Kidney glomerular epithelial cell (primary cell): ENCODE data around the gene ABCC6.
"Not testable (repeated sequence)": the region's sequence is repeated elsewhere in the genome, so short reads cannot be mapped to it uniquely, and the experiment has no call there.

Source experiments
- DNase-seq: peaks from one replicate; lab custom pipeline; 2025; lab: John Stamatoyannopoulos, UW

Gene ABCC6

DNA sequence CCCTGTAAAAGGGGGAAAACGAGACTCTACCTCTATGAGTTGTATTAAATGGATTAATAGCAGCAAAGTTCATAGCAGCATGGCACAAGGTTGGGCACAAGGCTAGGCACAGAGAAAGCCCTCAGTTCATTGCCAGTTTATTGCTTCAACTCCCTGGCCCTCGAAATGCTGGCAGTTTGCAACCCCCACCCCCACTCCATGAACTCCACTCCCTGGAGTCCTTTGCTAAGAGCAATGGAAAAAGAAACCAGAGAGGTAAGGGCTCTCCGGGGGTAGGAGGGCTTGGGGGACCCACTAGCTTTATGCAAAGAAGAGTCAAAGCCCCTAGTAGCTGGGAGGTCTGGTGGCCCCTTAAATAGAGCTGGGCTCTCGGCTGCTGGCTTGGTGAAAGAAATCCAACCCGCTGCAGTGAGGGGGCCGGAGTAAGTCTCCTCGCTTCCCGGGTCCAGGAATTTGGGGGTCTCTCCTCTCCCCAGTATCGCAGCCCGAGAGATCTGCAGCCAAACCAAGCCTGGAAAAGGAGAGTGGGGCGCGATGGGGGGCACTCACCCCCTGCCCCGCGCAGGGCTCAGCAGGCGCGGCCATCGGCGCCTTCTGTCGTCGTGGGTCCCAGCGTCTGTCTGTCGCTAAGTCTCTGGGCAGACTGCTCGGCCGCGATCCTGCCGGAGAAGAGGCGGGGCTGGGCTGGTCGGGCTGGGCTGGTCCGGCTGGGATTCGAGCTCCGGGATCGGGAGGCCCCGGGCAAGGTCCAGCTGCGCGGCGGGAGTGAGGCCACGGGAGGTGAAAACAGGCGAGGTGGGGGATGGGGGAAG, at the start of gene ABCC6:
TSS of gene ABCC6 (minus strand) at position 645 of the 812 bp plus-strand sequence. CDS start at position 585, 60 bp downstream.
- not testable (repeated sequence) for DNase-seq

DNA sequence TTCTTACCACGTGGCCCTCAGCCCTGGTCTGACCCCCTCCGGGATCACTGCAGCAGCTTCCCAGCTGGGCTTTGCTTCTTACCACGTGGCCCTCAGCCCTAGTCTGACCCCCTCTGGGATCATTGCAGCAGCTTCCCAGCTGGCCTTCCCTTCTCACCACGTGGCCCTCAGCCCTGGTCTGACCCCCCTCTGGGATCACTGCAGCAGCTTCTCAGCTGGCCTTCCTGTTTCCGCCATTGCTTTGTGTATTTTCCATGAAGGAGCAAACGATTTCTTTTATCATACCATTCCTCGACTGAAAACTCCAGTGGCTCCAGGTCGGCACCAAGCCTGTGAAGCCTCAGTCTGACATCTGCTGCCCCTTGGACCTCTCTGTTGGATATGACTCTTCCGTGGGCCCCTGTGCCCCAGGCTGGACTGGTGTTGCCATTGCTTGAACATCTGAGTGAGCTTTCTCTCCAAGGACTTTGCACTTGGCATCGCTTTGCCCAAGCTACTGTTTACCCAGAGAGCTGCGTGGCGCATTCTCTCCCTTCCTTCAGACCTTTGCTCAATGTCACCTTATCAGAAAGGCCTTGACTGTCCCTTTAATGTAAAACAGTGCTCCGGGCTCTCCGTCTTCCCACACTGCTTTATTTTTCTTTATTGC, 49.4 kb upstream of the ABCC6 start:
- not testable (repeated sequence) for DNase-seq

DNA sequence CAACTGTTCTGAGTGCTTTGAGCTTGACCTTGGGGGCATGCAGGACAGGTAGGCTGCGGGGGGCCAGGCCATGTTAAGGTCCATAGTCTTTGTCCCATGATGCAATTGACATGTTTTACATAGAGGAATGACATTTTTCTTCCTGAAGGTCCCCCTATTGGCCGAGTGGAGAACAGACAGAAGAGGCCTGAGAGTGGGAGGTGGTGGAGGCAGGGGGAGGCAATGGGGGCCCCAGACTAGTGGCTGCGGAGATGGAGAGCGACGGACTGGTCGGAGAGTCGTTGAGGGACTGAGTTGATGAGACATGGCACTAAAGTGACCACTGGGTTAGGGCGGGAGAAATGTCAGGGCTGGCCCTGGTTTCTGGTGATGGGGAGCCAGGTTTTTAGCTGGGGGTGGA, 48.4 kb upstream of the ABCC6 start:
- DNase-seq, result not testable (repeated sequence)

- not testable (repeated sequence) for DNase-seq
Measured at GRCh38 chr16:16268185-16268808, 45.0 kb upstream of the ABCC6 start.

DNA sequence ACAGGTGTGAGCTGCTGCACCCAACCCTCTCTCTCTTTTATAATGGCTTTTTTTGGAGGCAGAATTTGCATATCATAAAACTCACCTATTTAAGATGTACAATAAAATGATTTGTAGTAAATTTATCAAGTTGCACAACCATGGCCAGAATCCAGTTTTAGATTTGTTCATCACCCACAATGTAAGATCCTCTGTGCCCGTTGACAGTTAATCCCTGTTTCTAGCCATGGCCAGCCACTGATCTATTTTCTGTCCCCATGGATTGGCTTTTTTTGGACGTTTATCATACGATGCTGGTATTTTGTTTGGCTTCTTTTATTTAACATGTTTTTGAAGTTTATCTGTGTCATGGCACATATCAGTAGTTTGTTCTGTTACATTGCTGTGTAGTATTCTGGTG, 44.4 kb upstream of the ABCC6 start:
- DNase-seq, result not testable (repeated sequence)

DNA sequence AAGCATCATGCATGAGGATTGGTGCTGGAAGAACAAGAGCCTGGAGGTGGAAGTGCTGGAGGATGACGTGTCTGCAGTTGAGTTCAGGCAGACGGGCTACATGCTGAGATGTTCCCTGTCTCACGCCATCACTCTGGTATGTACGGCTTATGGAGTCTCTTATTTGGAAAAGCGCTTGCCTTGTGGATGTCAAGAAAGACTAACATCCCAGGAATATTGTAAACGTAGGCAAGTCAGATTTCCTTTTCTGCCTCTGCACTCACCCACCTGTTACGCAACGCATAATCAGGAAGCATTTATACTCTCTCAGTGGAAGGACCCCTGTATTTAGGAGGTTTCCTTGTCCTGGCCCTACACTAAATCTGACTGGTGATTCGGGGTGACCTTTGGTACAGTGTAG, 41.8 kb upstream of the ABCC6 start:
- DNase-seq, result not testable (repeated sequence)

DNA sequence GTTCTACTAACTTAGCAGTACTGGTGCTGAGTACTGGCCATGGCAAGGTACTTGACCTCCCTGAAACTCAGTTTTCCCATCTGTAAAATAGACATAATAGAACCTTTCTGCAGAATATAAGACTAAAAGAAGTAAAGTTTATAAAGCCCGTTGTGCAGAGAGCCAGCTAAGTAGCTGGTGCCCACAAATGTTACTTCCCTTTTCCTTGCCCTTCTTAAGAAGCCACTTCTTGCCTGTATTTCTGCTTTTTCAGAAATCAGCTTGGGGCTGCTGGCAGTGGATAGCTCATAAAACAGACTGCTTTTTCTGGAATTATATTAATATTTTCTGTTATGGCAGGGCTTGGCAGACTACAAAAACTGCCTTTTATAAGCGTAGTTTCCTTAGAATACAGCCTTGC, 40.7 kb upstream of the ABCC6 start:
- not testable (repeated sequence) for DNase-seq

DNA sequence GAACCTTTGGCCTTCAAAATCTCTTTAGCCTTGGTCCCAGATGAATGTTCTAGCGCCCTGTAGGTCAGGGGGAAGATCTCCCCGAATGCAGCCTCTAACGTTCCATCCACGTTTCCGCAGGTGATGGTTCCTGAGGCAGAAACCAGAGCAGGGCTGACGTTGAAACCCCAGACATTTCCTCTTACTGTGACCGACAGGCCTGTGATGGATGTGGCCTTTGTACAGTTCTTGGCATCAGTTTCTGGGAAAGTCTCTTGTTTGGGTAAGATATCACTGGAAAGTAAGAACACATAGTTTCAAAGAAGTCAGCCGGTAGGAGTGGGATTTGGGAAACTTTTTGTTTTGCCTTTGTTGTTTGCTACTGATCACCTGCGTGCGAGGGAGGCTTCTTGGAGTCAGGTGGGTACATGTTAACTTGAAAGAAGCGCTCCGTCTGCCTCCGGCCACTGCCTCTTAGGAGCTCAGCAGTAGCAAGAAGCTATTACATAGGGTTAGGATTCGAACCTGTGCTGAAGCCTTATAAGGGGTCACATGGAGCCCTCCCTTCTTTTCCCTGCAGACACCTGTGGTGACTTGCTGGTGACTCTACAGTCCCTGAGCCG, 39.8 kb upstream of the ABCC6 start:
- DNase-seq, result not testable (repeated sequence)

GRCh38 chr16:16259971-16260370, 36.7 kb upstream of the ABCC6 start:
- not testable (repeated sequence) for DNase-seq

DNA sequence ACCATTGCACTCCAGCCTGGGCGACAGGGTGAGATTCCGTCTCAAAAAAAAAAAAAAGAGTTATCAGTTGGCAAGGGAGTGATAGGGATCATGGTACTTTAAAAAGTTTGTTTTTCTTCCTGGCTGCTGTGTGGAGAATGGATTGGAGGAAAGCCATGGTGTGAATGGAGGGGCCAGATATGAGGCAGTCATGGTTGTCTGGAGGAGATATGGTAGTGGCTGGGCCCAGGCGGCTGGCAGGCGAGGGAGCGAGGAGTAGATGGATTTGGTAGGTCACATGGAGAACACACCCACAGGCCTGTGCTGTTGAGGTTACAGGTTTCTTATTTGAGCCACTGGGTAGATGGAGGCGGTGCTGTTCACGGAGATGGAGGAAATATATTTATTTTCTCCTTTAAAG, 35.5 kb upstream of the ABCC6 start:
- DNase-seq, result not testable (repeated sequence)

- not testable (repeated sequence) for DNase-seq
Measured at GRCh38 chr16:16257301-16257923, 34.1 kb upstream of the ABCC6 start.

DNA sequence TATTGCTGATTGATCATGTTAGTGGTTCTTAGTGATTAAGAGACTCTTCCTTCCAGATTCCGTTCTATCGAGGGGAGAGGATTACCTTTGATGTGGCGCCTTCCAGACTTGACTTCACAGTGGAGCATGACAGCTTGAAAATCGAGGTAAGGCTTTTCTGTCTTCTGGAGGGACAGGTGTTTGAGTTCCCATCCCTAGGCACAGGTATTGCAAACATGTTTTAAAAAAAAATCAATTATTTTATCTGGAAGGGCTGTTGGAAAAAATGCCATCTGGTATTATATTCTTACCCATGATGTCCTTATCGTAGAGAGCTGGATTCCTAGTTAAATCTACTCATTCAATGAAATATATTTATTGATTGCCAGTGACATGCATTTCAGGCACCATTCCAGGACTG, 29.1 kb upstream of the ABCC6 start:
- DNase-seq, result not testable (repeated sequence)

- DNase-seq, result not testable (repeated sequence)
Measured at GRCh38 chr16:16249621-16250330, 26.5 kb upstream of the ABCC6 start.

DNA sequence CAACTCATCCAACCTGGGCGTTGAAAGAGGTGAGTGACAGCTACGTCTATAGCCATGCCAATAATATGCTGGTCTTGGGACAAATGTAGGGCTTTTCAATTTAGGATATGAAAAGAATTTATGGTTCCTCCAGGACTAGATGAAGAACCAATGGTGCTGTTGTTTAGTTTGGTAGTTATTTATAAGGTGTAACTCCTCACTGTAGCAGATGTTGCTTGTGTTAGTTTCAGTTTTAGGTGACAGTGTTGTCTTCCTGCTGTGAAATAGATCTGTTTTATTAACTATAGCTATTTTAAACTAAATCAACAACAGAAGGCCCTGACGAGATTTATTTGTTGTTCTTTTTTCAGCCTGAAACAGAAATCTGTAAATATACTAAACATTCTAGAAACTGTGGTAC, 24.1 kb upstream of the ABCC6 start:
- DNase-seq, result not testable (repeated sequence)

DNA sequence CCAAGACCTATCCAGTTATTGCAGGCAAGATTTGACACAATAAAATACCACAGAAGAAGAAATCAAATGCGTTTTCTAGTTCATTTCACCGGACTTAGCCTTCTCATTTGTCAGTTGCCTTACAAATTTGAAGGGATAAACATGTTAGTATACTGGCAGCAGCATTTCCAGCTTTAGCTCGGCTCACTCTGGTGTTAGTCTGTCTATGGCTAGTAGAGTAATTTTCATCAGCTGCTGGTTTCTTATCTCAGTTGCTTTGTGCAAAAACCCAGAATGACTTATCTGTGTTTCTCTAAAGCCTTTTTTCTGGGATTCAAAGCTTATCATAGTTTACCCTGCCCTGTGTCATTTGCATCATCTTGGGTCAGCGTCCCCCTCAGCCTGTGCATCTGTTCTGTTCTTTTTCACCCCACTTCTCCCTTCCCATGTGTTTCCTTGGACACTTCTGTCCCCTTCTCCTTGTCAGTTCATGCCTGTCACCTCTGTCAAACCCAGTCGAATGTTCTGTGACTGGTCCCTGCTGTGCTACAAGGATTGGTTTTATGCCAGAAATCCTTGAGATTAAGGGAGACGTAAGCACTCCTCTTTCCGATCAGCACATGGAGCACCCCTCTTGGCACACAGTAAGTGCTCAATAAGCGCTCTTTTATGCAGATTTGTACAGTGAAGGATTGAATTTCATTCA, 23.4 kb upstream of the ABCC6 start:
- not testable (repeated sequence) for DNase-seq

GRCh38 chr16:16243886-16244285, 20.6 kb upstream of the ABCC6 start:
- not testable (repeated sequence) for DNase-seq

DNA sequence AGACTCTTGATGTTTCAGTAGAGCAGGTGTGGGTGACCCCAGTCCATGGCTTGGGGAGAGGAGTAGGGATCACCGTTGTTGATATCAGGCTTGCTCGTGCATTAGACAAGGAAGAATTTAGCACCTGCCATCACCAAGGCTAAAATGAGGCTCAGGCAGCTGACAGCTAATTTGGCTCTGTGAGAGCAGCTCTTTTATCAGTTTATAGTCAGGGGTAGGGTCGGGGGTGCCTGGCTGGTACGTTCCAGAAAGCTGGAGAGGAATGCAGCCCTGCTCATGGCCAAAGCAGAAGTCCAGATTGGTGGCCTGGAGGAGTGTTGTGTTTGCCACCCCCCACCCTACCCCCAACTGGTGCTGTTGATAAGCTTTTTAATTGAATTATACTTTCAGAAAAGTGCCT, 17.4 kb upstream of the ABCC6 start:
- DNase-seq, result not testable (repeated sequence)

DNA sequence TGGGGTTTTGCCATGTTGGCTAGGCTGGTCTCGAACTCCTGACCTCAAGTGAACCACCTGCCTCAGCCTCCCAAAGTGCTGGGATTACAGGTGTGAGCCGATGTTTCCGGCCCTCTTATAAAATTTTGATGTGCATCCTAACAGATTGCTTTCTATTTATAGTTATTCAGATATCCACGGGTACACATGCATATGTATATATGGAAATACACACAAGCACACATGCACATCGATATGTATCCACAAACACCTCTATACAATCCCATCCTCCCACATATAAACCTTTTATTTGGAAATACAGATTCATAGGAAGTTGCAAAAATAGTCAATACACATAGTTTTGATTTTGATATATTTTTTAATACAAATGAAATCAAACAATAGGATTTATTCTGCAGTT, 14.4 kb upstream of the ABCC6 start:
- DNase-seq, result not testable (repeated sequence)

DNA sequence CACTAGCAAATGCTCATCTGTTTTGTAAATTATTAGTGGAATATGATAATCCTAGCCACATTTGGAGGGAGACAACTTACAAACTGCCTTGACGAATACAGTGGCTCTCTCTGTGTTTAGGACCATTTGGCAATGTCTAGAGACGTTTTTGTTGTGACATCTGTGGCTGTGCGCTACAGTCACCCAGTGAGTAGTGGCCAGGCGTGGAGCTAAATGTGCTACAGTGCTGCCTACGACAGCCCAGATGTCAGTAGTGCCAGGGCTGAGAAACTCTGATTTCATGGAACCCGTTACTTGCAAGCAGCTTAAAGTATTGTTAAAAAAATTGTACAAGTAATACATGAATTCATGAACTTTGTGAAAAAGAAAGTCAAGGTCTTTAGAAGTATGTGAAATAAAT, 13.8 kb upstream of the ABCC6 start:
- DNase-seq, result not testable (repeated sequence)

GRCh38 chr16:16232692-16233061, 9.4 kb upstream of the ABCC6 start:
- not testable (repeated sequence) for DNase-seq
